Right lung (tissue), 5 donors: ENCODE measurements around the gene CHSY1. TPM values are rescaled to one million over a fixed set of nuclear protein-coding genes. Genes with fewer than 3 reads are reported as not detected.

Source experiments
- DNase-seq, 2 donors: peaks; one replicate each; pipeline ENCODE4 v3.0.0-alpha.2; 2013
- polyA plus RNA-seq, 5 donors: library from polyadenylated mRNA; unstranded; fragments of 120-200 nt; gene quantifications; one replicate each; pipeline versions ENCODE4 v1.2.1 to v1.2.3, GENCODE V29; 2013; ENCODE audit warnings: inconsistent platforms in 1 of 5, low replicate concordance in 1 of 5; ENCODE audit not compliant: insufficient read length in 5 of 5, insufficient read depth in 1 of 5

Gene CHSY1
- polyA plus RNA-seq, 5 donors = 47.0 to 54.4 (median 53.6) TPM

GRCh38 chr15:101171954-101172353 is 79.9 kb downstream of the CHSY1 start:
- no peak for DNase-seq

GRCh38 chr15:101170568-101171350 is 81.1 kb downstream of the CHSY1 start:
- no peak for DNase-seq

- DNase-seq = no peak
These were observed 82.3 kb downstream of the CHSY1 start for GRCh38 chr15:101169495-101170071.

- no peak for DNase-seq
These were observed 82.9 kb downstream of the CHSY1 start for GRCh38 chr15:101168898-101169494.

DNA sequence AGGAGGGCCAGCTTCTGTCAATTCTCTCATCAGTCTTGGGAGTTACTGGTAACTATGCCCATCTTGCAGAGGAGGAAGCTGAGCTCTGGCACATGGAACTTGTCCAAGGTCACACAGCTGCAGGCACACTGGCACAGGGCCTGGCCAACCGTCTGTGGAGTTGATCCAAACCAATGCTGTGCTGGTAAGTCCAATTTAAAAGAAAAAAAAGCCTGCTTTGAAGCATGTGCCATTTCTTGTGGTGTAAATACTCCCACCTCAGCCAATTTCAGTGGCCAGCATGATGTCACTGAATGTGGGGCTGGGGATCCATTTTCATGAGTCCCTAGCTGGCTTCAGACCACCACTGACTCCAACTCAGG is 83.4 kb downstream of the CHSY1 start:
- DNase-seq = no peak

DNA sequence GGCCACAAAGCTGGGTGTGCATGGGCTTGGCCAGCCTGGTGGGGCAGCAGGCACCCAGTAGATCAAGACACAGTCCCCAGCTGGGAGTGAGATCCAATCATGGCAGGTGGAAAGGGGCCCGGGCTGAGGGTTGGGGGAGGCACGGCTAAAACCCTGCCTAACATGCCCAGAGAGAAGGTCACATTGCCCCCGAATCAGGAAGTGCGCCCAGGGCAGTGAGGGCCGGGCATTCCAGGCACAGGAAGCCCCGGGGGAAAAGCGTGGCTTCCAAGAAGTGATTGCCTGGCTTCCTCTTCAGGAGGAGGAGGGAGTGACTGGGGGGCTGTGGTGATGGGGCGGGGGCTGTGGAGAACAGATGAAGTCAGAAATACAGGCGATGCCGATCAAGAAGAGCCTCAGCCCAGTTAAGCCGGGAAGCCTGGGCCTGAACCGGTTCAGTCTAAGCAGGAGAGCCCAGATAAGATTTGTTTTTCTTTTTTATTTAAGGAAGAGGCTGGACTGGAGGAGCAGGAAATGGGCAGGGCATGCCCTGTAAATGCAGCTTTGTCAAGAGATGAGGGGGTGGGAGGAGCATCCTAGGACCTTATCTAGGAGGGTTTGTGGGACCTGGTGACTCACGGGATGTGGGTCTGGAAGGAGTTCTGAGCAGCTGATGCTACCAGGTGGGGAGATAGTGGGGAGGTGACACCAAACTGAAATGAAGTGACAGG is 83.9 kb downstream of the CHSY1 start:
- DNase-seq = no peak

GRCh38 chr15:101167411-101167752 is 84.5 kb downstream of the CHSY1 start:
- no peak for DNase-seq

GRCh38 chr15:101165905-101166471 is 85.9 kb downstream of the CHSY1 start:
- no peak for DNase-seq

DNA sequence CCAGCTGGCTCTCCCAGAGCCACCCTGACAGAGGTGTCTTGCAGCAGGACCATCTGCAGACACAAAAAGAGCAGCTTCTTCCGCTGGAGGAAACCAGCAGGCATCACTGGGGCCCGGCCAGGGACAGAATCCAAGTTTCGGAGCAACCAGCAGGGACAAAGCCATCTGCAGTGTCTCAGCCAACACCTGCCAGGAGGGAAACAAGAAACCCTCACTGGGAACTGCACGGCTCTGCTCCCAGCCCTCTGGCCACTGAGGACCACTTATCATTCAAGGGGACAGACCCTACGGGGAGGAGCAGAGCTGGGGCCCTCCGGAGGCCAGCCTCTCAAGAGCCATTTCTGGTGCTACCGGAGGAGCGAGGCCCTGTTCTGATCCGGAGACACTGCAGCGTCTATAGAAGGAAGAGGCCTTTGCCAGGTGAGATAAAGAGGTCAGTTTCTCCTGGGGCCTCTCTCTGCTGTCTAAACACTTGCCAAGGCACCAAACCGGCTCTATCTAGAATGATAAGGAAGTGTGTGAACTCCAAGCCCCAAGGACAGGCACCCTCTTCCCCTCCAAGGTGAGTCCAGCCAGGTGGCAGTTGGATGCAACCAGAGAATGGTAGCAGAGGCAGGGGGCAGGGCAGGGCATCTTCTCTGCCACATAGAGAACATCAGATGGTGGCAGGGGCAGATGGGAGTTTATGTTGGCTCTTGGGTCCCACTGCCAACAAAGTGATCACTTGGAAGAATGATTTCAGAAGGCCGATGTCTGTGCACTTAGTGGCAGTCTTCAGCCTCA is 89.0 kb downstream of the CHSY1 start:
- DNase-seq = peak; percentile 91 to 93

- no peak for DNase-seq
These were observed 90.2 kb downstream of the CHSY1 start for GRCh38 chr15:101161656-101162055.

GRCh38 chr15:101159936-101160815 is 91.7 kb downstream of the CHSY1 start:
- DNase-seq = no peak

GRCh38 chr15:101159096-101159935 is 92.5 kb downstream of the CHSY1 start:
- no peak for DNase-seq

DNA sequence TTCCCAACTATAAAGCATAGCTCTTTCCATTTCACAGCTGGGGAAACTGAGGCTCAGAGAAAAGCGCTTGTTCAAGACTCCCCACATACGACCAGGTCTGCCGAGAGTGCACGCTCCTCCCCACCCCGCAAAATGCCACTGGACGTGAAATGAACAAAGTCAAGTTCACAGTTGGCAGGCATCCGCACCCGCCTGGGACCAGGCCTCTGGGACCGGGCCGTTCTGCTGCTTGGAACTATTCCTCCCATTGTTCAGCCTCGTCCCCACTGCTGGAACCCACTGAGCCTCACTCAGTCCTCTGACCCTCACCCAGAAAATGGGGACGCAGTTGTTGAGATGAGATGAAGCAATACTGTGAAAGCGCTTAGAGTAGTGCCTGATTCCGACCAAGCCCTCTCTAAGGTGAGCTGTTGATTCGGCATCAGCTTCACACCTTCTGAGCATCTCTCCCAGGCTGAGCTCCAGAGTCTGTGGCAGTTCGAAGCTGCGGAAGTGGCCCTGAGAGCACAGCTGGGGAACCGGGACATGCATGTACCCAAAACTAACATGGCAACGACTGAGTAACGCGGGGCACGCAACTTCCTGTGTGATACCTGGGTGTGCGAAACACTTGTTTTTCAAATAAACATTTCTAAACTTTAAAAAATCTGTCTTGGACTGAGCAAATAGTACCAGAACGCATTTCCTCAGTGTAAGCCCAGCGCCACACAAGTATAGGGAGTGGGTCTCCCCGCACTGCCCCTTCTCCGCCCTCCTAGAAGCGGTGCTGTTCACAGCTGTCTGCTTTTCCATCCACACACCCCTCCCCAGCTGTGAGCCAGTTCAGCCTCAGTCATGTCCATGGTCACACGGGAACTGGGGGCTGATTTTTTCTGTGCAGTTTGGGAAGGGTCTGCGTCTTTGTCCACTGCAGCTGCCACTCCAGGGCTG is 93.4 kb downstream of the CHSY1 start:
- DNase-seq = no peak

- DNase-seq = no peak
These were observed 94.1 kb downstream of the CHSY1 start for GRCh38 chr15:101157721-101158120.

- no peak for DNase-seq
These were observed 95.2 kb downstream of the CHSY1 start for GRCh38 chr15:101156509-101157159.

DNA sequence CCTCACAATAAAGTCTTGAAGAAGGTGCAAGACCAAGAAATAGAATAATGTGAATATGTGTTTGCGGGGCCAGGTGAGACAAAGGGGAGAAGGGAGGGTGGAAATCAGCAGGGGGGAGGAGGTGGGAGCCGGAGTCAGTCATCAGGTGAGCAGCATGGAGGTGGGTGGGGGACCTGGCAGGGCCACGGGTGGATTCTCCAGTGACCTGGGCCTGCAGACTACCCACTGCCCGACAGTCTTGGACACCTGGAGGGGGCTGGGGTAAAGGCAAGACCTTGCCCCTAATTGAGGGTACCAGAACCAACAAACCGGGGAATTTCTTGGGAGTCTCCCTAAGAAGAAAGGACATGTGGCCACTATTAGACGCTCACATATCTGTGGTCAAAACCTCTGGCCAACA is 95.8 kb downstream of the CHSY1 start:
- DNase-seq = no peak

GRCh38 chr15:101153801-101154656 is 97.8 kb downstream of the CHSY1 start:
- DNase-seq = no peak
